HCT116 (cell line): ENCODE results near the gene DNM1. TPM values are rescaled to one million over a fixed set of nuclear protein-coding genes. Genes with fewer than 3 reads are reported as not detected.

ENCODE experiments used
- ATAC-seq: fragments of 200-7000 bp; cut with Tn5 transposase; 2 replicates; pipeline ENCODE4 v1.9.1; 2020; ENCODE audit warnings: mild to moderate bottlenecking, moderate library complexity
- BruUV-seq: library from RNA; stranded (reverse); fragments of 400-500 nt; replicated peaks from 2 replicates; lab custom pipeline; 2021; lab: Mats Ljungman, UMichigan
- CTCF ChIA-PET: fragments of 300-600 bp; sonication (Branson Sonifier 250); formaldehyde crosslinking; loops from one replicate; lab custom pipeline; 2021; ENCODE audit warnings: antibody characterized with exemption; lab: Charles Lee
- POLR2A ChIA-PET: fragments of 300-600, 350-600 bp; sonication (Branson Sonifier 250); formaldehyde crosslinking; loops from one replicate; lab custom pipeline; 2021; ENCODE audit warnings: antibody characterized with exemption; lab: Charles Lee
- RAD21 ChIA-PET, 2 experiments: fragments of 300-600 bp; sonication (Branson Sonifier 250); formaldehyde crosslinking; loops; one replicate each; lab custom pipeline; 2023; ENCODE audit warnings: low total read pairs in 2 of 2; ENCODE audit not compliant: uncharacterized antibody in 2 of 2, unreplicated experiment in 2 of 2, low non-redundant PET in 1 of 2; lab: Charles Lee
- DNase-seq: peaks from one replicate; pipeline ENCODE4 v3.0.0-alpha.2; 2010; ENCODE audit warnings: low read depth, low spot score
- H2AFZ ChIP-seq: fragments of 200-600 bp; shearing (Covaris generic), sonication (generic); 2 replicates; pipeline ENCODE4 v1.6.1; 2017; ENCODE audit warnings: low read depth, mixed run types, mixed read lengths, antibody characterized with exemption, low read length; ENCODE audit not compliant: poor library complexity, severe bottlenecking
- H3K27ac ChIP-seq: 2 replicates; pipeline ENCODE4 v1.5.1; 2012; ENCODE audit warnings: low read depth, low read length
- H3K27me3 ChIP-seq: fragments of 200-600 bp; sonication (generic); 2 replicates; pipeline ENCODE4 v1.6.1; 2016; ENCODE audit warnings: mixed run types, low read length, mixed read lengths; ENCODE audit not compliant: insufficient read depth
- H3K36me3 ChIP-seq, 2 experiments: fragments of 200-500 bp in 1 of 2; fragments of 200-600 bp in 1 of 2; sonication (Bioruptor generic) in 1 of 2; sonication (generic) in 1 of 2; 2 replicates each; pipeline versions ENCODE4 v1.5.1 to v1.6.1; 2014 to 2016; ENCODE audit warnings: low read length in 2 of 2, inconsistent platforms in 1 of 2, mixed read lengths in 1 of 2, mixed run types in 1 of 2; ENCODE audit not compliant: insufficient read depth in 2 of 2, control insufficient read depth in 1 of 2
- H3K4me1 ChIP-seq, 2 experiments: fragments of 200-600 bp in 1 of 2; sonication (generic) in 1 of 2; 2 replicates each; pipeline versions ENCODE4 v1.5.1 to v1.6.1; 2012 to 2017; ENCODE audit warnings: low read length in 2 of 2, inconsistent platforms in 1 of 2, mild to moderate bottlenecking in 1 of 2, mixed read lengths in 1 of 2, mixed run types in 1 of 2, moderate library complexity in 1 of 2; ENCODE audit not compliant: insufficient read depth in 2 of 2, control insufficient read depth in 1 of 2
- H3K4me2 ChIP-seq: fragments of 200-600 bp; sonication (generic); 2 replicates; pipeline ENCODE4 v1.6.1; 2017; ENCODE audit warnings: mixed run types, low read length, mixed read lengths
- H3K4me3 ChIP-seq, 2 experiments: fragments of 200-600 bp in 1 of 2; sonication (generic) in 1 of 2; replicated peaks in 1 of 2; 2 replicates each; pipeline ENCODE4 v1.5.1; 2011 to 2016; ENCODE audit warnings: low read length in 2 of 2, control low read depth in 1 of 2, low read depth in 1 of 2, mild to moderate bottlenecking in 1 of 2, mixed read lengths in 1 of 2, mixed run types in 1 of 2
- H3K79me2 ChIP-seq: fragments of 200-600 bp; sonication (generic); 2 replicates; pipeline ENCODE4 v1.6.1; 2017; ENCODE audit warnings: mild to moderate bottlenecking, mixed run types, low read length, moderate library complexity, mixed read lengths; ENCODE audit not compliant: insufficient read depth
- H3K9ac ChIP-seq: fragments of 200-600 bp; sonication (generic); 2 replicates; pipeline ENCODE4 v1.6.1; 2016; ENCODE audit warnings: low read length, mixed read lengths
- H3K9me2 ChIP-seq: fragments of 200-600 bp; sonication (generic), shearing (Covaris generic); 2 replicates; pipeline ENCODE4 v1.6.1; 2017; ENCODE audit warnings: mixed run types, mild to moderate bottlenecking, moderate library complexity; ENCODE audit not compliant: insufficient read depth
- H3K9me3 ChIP-seq, 2 experiments: fragments of 200-500 bp in 1 of 2; fragments of 200-600 bp in 1 of 2; sonication (Bioruptor generic) in 1 of 2; sonication (generic) in 1 of 2; 2 replicates each; pipeline ENCODE4 v1.6.1; 2014 to 2017; ENCODE audit warnings: low read length in 2 of 2, mixed read lengths in 2 of 2, inconsistent platforms in 1 of 2, low read depth in 1 of 2, mild to moderate bottlenecking in 1 of 2, mixed run types in 1 of 2, moderate library complexity in 1 of 2; ENCODE audit not compliant: control insufficient read depth in 1 of 2, insufficient read depth in 1 of 2
- H4K20me1 ChIP-seq: fragments of 200-600 bp; sonication (generic), shearing (Covaris generic); 2 replicates; pipeline ENCODE4 v1.6.1; 2017; ENCODE audit warnings: mixed run types, mild to moderate bottlenecking, moderate library complexity; ENCODE audit not compliant: insufficient read depth
- CEBPB ChIP-seq: IDR thresholded peaks from 2 replicates; pipeline ENCODE4 v1.6.1; 2012; ENCODE audit warnings: low read depth
- CTCF ChIP-seq, 3 experiments: fragments of 200-600 bp in 1 of 3; sonication (generic) in 1 of 3; IDR thresholded peaks in 2 of 3; conservative IDR thresholded peaks in 1 of 3; 2 replicates each; pipeline ENCODE4 v1.5.1; 2012 to 2017; ENCODE audit warnings: low read depth in 2 of 3, low read length in 2 of 3, antibody characterized with exemption in 1 of 3, borderline replicate concordance in 1 of 3, control low read depth in 1 of 3, mild to moderate bottlenecking in 1 of 3, mixed read lengths in 1 of 3, mixed run types in 1 of 3, moderate library complexity in 1 of 3; ENCODE audit not compliant: insufficient read depth in 1 of 3
- EGR1 ChIP-seq: IDR thresholded peaks from 2 replicates; pipeline ENCODE4 v1.6.1; 2012; ENCODE audit warnings: low read depth
- ELF1 ChIP-seq: IDR thresholded peaks from 2 replicates; pipeline ENCODE4 v1.6.1; 2012; ENCODE audit warnings: low read depth, borderline replicate concordance
- EZH2 ChIP-seq: fragments of 200-600 bp; sonication (generic); IDR thresholded peaks from 2 replicates; pipeline ENCODE4 v1.6.1; 2017; ENCODE audit warnings: antibody characterized with exemption, mixed run types
- EZH2phosphoT487 ChIP-seq: fragments of 200-600 bp; IDR thresholded peaks from 2 replicates; pipeline ENCODE4 v1.6.1; 2018; ENCODE audit warnings: antibody characterized with exemption, borderline replicate concordance
- FOSL1 ChIP-seq: IDR thresholded peaks from 2 replicates; pipeline ENCODE4 v1.6.1; 2012; ENCODE audit warnings: low read depth
- JUND ChIP-seq: IDR thresholded peaks from 2 replicates; pipeline ENCODE4 v1.6.1; 2012
- POLR2A ChIP-seq: IDR thresholded peaks from 2 replicates; pipeline ENCODE4 v1.7.0; 2011; ENCODE audit warnings: borderline replicate concordance; ENCODE audit not compliant: insufficient read depth, insufficient read length; ENCODE audit errors: extremely low read depth
- POLR2AphosphoS5 ChIP-seq: IDR thresholded peaks from 2 replicates; pipeline ENCODE4 v1.6.1; 2011; ENCODE audit warnings: mild to moderate bottlenecking, low read depth, low read length, moderate library complexity
- RAD21 ChIP-seq: IDR thresholded peaks from 2 replicates; pipeline ENCODE4 v1.6.1; 2012; ENCODE audit warnings: low read depth, mild to moderate bottlenecking
- REST ChIP-seq: IDR thresholded peaks from 2 replicates; pipeline ENCODE4 v1.6.1; 2012; ENCODE audit warnings: low read depth
- SIN3A ChIP-seq: IDR thresholded peaks from 2 replicates; pipeline ENCODE4 v1.6.1; 2012; ENCODE audit warnings: low read depth
- SRF ChIP-seq: IDR thresholded peaks from 2 replicates; pipeline ENCODE4 v1.6.1; 2012; ENCODE audit warnings: low read depth
- TCF7L2 ChIP-seq: IDR thresholded peaks from 2 replicates; pipeline ENCODE4 v1.7.0; 2011; ENCODE audit warnings: borderline replicate concordance, inconsistent platforms; ENCODE audit not compliant: insufficient read depth, insufficient read length; ENCODE audit errors: extremely low read depth
- ZFX ChIP-seq: fragments of 450-650 bp; IDR thresholded peaks from 2 replicates; pipeline ENCODE4 v1.6.1; 2017
- ZNF274 ChIP-seq: fragments of 200-500 bp; sonication (Bioruptor generic); IDR thresholded peaks from 2 replicates; pipeline ENCODE4 v1.6.1; 2014; ENCODE audit warnings: mild to moderate bottlenecking, low read depth, low read length, inconsistent platforms
- intact Hi-C: fragments of 100-400 bp; cut with micrococcal nuclease; formaldehyde crosslinking; loops from 2 replicates; pipeline ENCODE4 v1.10.0; 2022
- total RNA-seq: library from RNA; stranded (reverse); gene quantifications from one replicate; pipeline ENCODE4 v1.2.1, GENCODE V29; 2021; ENCODE audit not compliant: unreplicated experiment

DNM1 gene
- total RNA-seq, 1 experiment from 2014 or later: 12.0 TPM

- peak; percentile 79 for TF ChIP-seq POLR2AphosphoS5
- TF ChIP-seq, all 23 proteins: peak for 5
Observed at GRCh38 chr9:128191406-128192046, 11.7 kb upstream of the DNM1 start, which contains the start of gene CIZ1 (continued).

- CTCF ChIA-PET: interaction anchor here (1.0 to 1.7 kb wide), 2 partner anchors 9 to 11 kb away, joined by 4 to 5 read pairs; partner anchors contain the start of gene DNM1
- H3K4me2 ChIP-seq: peak overlapping the region; percentile 90
- intact Hi-C loops: loop anchor here (10.0 kb wide), 1 partner anchor 152 kb away; the partner anchor contains the start of gene SLC27A4
- peaks cover 2 to 4% of the 10 kb centered on the region in 2 experiments; a peak in 2 of 4 replicates for H3K36me3 ChIP-seq
- peak overlapping the region; percentile 91 for H3K27ac ChIP-seq
- RAD21 ChIA-PET: no interaction called here
- H3K9me2 ChIP-seq: no peaks in the 10 kb centered on the region
- H2AFZ ChIP-seq: no peak overlapping the region
- ATAC-seq: peak; percentile 86
- H3K4me3 ChIP-seq: peak overlapping the region; percentile 89 to 90
- POLR2A ChIA-PET: interaction anchor here (0.5 to 1.3 kb wide), 5 partner anchors 26 to 475 kb away, joined by 3 to 5 read pairs (median 3); partner anchors contain the start of gene BBLN
- H3K9ac ChIP-seq: peak overlapping the region; percentile 97
- peaks cover 20% of the 10 kb centered on the region for H3K79me2 ChIP-seq
- DNase-seq: peak; percentile 95
- H3K9me3 ChIP-seq: no peaks in the 10 kb centered on the region
- no peaks in the 10 kb centered on the region for H3K27me3 ChIP-seq
- BruUV-seq: TSS peak; percentile 27
- peaks cover 16 to 33% of the 10 kb centered on the region in 2 experiments for H3K4me1 ChIP-seq
- no peaks in the 10 kb centered on the region for H4K20me1 ChIP-seq
- TF ChIP-seq RAD21: no peak
- no peak for TF ChIP-seq JUND
- no peak for TF ChIP-seq SIN3A
- peak; percentile 27 for TF ChIP-seq TCF7L2
- TF ChIP-seq EGR1: no peak
- no peak for TF ChIP-seq EZH2phosphoT487
- TF ChIP-seq FOSL1: no peak
- no peak for TF ChIP-seq SRF
- no peak for TF ChIP-seq CTCF (IDR thresholded peaks at IDR 0.05 in 2 of 3, conservative IDR thresholded peaks at IDR 0.05 in 1 of 3; ENCODE audit: borderline replicate concordance in 1 of 3, insufficient read depth in 1 of 3, low read depth in 2 of 3, low read length in 2 of 3)
- TF ChIP-seq ZNF274: no peak
- no peak for TF ChIP-seq ZFX
- TF ChIP-seq REST: no peak
- TF ChIP-seq POLR2AphosphoS5: peak; percentile 60
- TF ChIP-seq EZH2: no peak
- TF ChIP-seq CEBPB: no peak
- no peak for TF ChIP-seq POLR2A
- TF ChIP-seq ELF1: no peak
Observed at GRCh38 chr9:128192601-128193371, 10.4 kb upstream of the DNM1 start.
